Hepatocyte (in vitro differentiated cells): ENCODE measurements around the gene ROR2.

Experiments
- EZH2phosphoT487 ChIP-seq: fragments of 200-600 bp; sonication (generic); IDR thresholded peaks from one replicate; pipeline ENCODE4 v1.6.1; 2018; ENCODE audit warnings: antibody characterized with exemption, mild to moderate bottlenecking, low read depth, moderate library complexity; ENCODE audit not compliant: unreplicated experiment, severe bottlenecking
- TF ChIP-seq, protein P1 (sequence below): fragments of 200-600 bp; sonication (generic); IDR thresholded peaks from 2 replicates; pipeline ENCODE4 v1.5.1; 2016; ENCODE audit warnings: antibody characterized with exemption, mild to moderate bottlenecking; ENCODE audit not compliant: poor library complexity

DNA sequence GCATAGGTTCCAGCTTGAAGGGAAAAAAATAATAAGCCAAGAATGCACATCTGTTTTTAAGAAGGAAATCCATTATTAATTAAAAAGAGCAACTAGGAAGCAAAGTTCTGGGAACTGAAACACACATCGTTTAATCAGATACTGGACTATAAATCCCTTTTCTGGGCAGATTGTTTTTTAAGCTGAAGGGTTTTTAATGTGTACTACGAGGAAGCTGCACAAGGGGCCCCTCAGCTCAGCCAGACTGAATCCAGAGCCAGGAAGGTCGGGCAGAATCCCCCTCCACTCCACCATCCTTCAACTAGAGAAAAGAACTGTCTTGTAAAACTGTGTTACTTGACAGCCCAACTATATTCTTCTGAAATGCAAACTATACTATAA lies 49.2 kb downstream of the ROR2 start:
- TF ChIP-seq, protein P1, sequence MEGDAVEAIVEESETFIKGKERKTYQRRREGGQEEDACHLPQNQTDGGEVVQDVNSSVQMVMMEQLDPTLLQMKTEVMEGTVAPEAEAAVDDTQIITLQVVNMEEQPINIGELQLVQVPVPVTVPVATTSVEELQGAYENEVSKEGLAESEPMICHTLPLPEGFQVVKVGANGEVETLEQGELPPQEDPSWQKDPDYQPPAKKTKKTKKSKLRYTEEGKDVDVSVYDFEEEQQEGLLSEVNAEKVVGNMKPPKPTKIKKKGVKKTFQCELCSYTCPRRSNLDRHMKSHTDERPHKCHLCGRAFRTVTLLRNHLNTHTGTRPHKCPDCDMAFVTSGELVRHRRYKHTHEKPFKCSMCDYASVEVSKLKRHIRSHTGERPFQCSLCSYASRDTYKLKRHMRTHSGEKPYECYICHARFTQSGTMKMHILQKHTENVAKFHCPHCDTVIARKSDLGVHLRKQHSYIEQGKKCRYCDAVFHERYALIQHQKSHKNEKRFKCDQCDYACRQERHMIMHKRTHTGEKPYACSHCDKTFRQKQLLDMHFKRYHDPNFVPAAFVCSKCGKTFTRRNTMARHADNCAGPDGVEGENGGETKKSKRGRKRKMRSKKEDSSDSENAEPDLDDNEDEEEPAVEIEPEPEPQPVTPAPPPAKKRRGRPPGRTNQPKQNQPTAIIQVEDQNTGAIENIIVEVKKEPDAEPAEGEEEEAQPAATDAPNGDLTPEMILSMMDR: no peak
- no peak for TF ChIP-seq EZH2phosphoT487
